ENCODE data around the gene PNLIPRP3.

Gene PNLIPRP3

DNA sequence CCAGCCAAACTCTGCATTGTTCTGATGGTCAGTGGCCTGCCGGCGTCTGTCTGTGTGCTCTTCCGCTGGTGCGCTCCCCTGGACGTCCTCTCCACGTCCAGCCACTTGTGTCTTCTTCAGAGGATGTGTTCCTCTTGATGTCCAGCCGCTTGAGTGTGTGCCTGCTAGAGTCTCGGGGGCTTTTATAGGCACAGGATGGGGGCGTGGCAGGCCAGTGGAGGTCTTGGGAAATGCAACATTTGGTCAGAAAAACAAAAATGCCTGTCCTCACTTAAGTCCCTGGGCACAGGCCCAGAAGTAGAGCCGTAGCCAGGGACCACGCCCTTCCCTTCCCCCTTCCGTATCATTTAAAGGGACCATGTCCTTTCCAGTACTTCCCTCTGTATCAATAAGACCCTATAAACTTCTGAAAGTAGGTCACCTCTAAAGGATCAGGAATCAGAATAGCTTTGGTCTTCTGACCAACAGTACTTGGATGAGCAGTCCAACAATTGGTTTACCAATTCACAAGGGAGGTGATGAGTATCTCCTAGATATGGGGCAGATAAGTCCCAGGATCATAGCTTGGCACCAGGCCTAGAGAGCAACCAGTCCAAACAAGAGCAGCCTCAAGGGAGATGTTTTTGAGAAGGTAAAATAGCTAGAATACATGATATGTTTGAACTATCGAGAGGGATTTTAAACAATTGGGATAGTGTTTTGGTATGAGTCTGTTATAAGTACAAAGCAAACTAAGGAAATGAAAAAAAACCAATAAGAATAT is 32.2 kb upstream of the PNLIPRP3 start:
- TF ChIP-seq, protein P1, sequence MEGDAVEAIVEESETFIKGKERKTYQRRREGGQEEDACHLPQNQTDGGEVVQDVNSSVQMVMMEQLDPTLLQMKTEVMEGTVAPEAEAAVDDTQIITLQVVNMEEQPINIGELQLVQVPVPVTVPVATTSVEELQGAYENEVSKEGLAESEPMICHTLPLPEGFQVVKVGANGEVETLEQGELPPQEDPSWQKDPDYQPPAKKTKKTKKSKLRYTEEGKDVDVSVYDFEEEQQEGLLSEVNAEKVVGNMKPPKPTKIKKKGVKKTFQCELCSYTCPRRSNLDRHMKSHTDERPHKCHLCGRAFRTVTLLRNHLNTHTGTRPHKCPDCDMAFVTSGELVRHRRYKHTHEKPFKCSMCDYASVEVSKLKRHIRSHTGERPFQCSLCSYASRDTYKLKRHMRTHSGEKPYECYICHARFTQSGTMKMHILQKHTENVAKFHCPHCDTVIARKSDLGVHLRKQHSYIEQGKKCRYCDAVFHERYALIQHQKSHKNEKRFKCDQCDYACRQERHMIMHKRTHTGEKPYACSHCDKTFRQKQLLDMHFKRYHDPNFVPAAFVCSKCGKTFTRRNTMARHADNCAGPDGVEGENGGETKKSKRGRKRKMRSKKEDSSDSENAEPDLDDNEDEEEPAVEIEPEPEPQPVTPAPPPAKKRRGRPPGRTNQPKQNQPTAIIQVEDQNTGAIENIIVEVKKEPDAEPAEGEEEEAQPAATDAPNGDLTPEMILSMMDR (conservative IDR thresholded peaks at IDR 0.05; ENCODE audit: low read depth, low read length): no peak
- no peaks in the 10 kb centered on the region for H3K36me3 ChIP-seq (ENCODE audit: insufficient read depth)
- no peak overlapping the region for H3K4me3 ChIP-seq (IDR thresholded peaks at IDR 0.05; ENCODE audit: insufficient read depth, low read depth, low read length)
- H3K79me2 ChIP-seq (ENCODE audit: insufficient read depth, low read depth): no peaks in the 10 kb centered on the region
- H3K4me2 ChIP-seq: no peak overlapping the region
- no peak overlapping the region for H3K9ac ChIP-seq
- H4K20me1 ChIP-seq (ENCODE audit: insufficient read depth): no peaks in the 10 kb centered on the region
- H3K27me3 ChIP-seq (ENCODE audit: insufficient read depth, low read depth): no peaks in the 10 kb centered on the region
- H3K27ac ChIP-seq: no peak overlapping the region
- no peak overlapping the region for H2AFZ ChIP-seq (ENCODE audit: low read depth)
- H3K4me1 ChIP-seq (ENCODE audit: low read depth, poor library complexity, severe bottlenecking): no peaks in the 10 kb centered on the region

GRCh38 chr10:116398224-116398623 is 29.4 kb upstream of the PNLIPRP3 start:
- no peak overlapping the region for H2AFZ ChIP-seq (ENCODE audit: low read depth)
- no peak overlapping the region for H3K4me3 ChIP-seq (IDR thresholded peaks at IDR 0.05; ENCODE audit: insufficient read depth, low read depth, low read length)
- no peak overlapping the region for H3K27ac ChIP-seq
- no peaks in the 10 kb centered on the region for H4K20me1 ChIP-seq (ENCODE audit: insufficient read depth)
- H3K27me3 ChIP-seq (ENCODE audit: insufficient read depth, low read depth): no peaks in the 10 kb centered on the region
- no peak overlapping the region for H3K9ac ChIP-seq
- no peaks in the 10 kb centered on the region for H3K36me3 ChIP-seq (ENCODE audit: insufficient read depth)
- no peaks in the 10 kb centered on the region for H3K4me1 ChIP-seq (ENCODE audit: low read depth, poor library complexity, severe bottlenecking)
- H3K79me2 ChIP-seq (ENCODE audit: insufficient read depth, low read depth): no peaks in the 10 kb centered on the region
- TF ChIP-seq, protein P1 (conservative IDR thresholded peaks at IDR 0.05; ENCODE audit: low read depth, low read length): no peak
- no peak overlapping the region for H3K4me2 ChIP-seq

GRCh38 chr10:116402858-116403257 is 24.8 kb upstream of the PNLIPRP3 start:
- no peak overlapping the region for H2AFZ ChIP-seq (ENCODE audit: low read depth)
- no peaks in the 10 kb centered on the region for H3K36me3 ChIP-seq (ENCODE audit: insufficient read depth)
- H3K4me3 ChIP-seq (IDR thresholded peaks at IDR 0.05; ENCODE audit: insufficient read depth, low read depth, low read length): no peak overlapping the region
- no peaks in the 10 kb centered on the region for H3K79me2 ChIP-seq (ENCODE audit: insufficient read depth, low read depth)
- no peak overlapping the region for H3K27ac ChIP-seq
- no peaks in the 10 kb centered on the region for H4K20me1 ChIP-seq (ENCODE audit: insufficient read depth)
- no peak overlapping the region for H3K9ac ChIP-seq
- no peaks in the 10 kb centered on the region for H3K27me3 ChIP-seq (ENCODE audit: insufficient read depth, low read depth)
- no peak overlapping the region for H3K4me2 ChIP-seq
- H3K4me1 ChIP-seq (ENCODE audit: low read depth, poor library complexity, severe bottlenecking): no peaks in the 10 kb centered on the region
- TF ChIP-seq, protein P1 (conservative IDR thresholded peaks at IDR 0.05; ENCODE audit: low read depth, low read length): no peak

GRCh38 chr10:116403740-116404250 is 23.9 kb upstream of the PNLIPRP3 start:
- Histone ChIP-seq H3K36me3 (ENCODE audit: insufficient read depth) (no peaks in the 10 kb centered on the region), H3K4me2 (no peak overlapping the region), H3K9ac (no peak overlapping the region), H3K4me3 (IDR thresholded peaks at IDR 0.05; ENCODE audit: insufficient read depth, low read depth, low read length) (no peak overlapping the region), H3K79me2 (ENCODE audit: insufficient read depth, low read depth) (no peaks in the 10 kb centered on the region), H3K27me3 (ENCODE audit: insufficient read depth, low read depth) (no peaks in the 10 kb centered on the region), H3K4me1 (ENCODE audit: low read depth, poor library complexity, severe bottlenecking) (no peaks in the 10 kb centered on the region), H4K20me1 (ENCODE audit: insufficient read depth) (no peaks in the 10 kb centered on the region), H3K27ac (no peak overlapping the region), H2AFZ (ENCODE audit: low read depth) (no peak overlapping the region)
- TF ChIP-seq, protein P1 (conservative IDR thresholded peaks at IDR 0.05; ENCODE audit: low read depth, low read length): no peak
